CD14-positive monocyte (primary cell): ENCODE data around the gene MB21D2. TPM values are rescaled to one million over a fixed set of nuclear protein-coding genes. Genes with fewer than 3 reads are reported as not detected.

Source experiments
- DNase-seq, 3 donors: peaks; one replicate each; pipeline ENCODE4 v3.0.0-alpha.2; 2011 to 2022
- H2AFZ ChIP-seq: 2 replicates; pipeline ENCODE4 v1.6.0; 2012; ENCODE audit warnings: mild to moderate bottlenecking, low read depth, low read length, inconsistent platforms; ENCODE audit not compliant: insufficient read depth, poor library complexity, severe bottlenecking
- H3K27ac ChIP-seq, 2 donors: 1 replicate in 1 of 2; 2 replicates in 1 of 2; pipeline ENCODE4 v1.5.1; 2012 to 2013; ENCODE audit warnings: low read length in 2 of 2, control low read depth in 1 of 2, inconsistent platforms in 1 of 2, low read depth in 1 of 2, mild to moderate bottlenecking in 1 of 2
- H3K27me3 ChIP-seq, 2 donors: one replicate each; pipeline versions ENCODE4 v1.6.0 to v1.6.1; 2011 to 2013; ENCODE audit warnings: low read length in 2 of 2; ENCODE audit not compliant: control insufficient read depth in 2 of 2, insufficient read depth in 2 of 2
- H3K36me3 ChIP-seq, 2 donors: replicated peaks in 1 of 2; 1 replicate in 1 of 2; 2 replicates in 1 of 2; pipeline versions ENCODE4 v1.5.1 to v1.6.1; 2012 to 2013; ENCODE audit warnings: low read length in 2 of 2, control low read depth in 1 of 2, inconsistent platforms in 1 of 2, mild to moderate bottlenecking in 1 of 2; ENCODE audit not compliant: insufficient read depth in 2 of 2, control insufficient read depth in 1 of 2
- H3K4me1 ChIP-seq, 2 donors: 1 replicate in 1 of 2; 2 replicates in 1 of 2; pipeline versions ENCODE4 v1.5.1 to v1.6.1; 2012 to 2013; ENCODE audit warnings: low read length in 2 of 2, control low read depth in 1 of 2, inconsistent platforms in 1 of 2, mild to moderate bottlenecking in 1 of 2, moderate library complexity in 1 of 2; ENCODE audit not compliant: insufficient read depth in 2 of 2, control insufficient read depth in 1 of 2
- H3K4me2 ChIP-seq: replicated peaks from 2 replicates; pipeline ENCODE3; 2012; ENCODE audit warnings: low read length, moderate library complexity, mild to moderate bottlenecking; ENCODE audit not compliant: poor library complexity, severe bottlenecking; ENCODE audit errors: extremely low read depth
- H3K4me3 ChIP-seq, 3 experiments: fragments of 200-600 bp in 1 of 3; sonication (generic) in 1 of 3; replicated peaks in 1 of 3; 1 replicate in 2 of 3; 2 replicates in 1 of 3; pipeline ENCODE4 v1.5.1; 2011 to 2013; ENCODE audit warnings: low read length in 3 of 3, mild to moderate bottlenecking in 3 of 3, control low read depth in 2 of 3, low read depth in 2 of 3, inconsistent platforms in 1 of 3, moderate library complexity in 1 of 3
- H3K79me2 ChIP-seq: 2 replicates; pipeline ENCODE4 v1.6.0; 2012; ENCODE audit warnings: mild to moderate bottlenecking, control low read depth, inconsistent platforms, low read length, moderate library complexity; ENCODE audit not compliant: insufficient read depth
- H3K9ac ChIP-seq: 2 replicates; pipeline ENCODE4 v1.6.0; 2017; ENCODE audit warnings: low read length, mild to moderate bottlenecking; ENCODE audit not compliant: insufficient read depth, poor library complexity, severe bottlenecking
- H3K9me3 ChIP-seq, 2 donors: replicated peaks in 1 of 2; 1 replicate in 1 of 2; 2 replicates in 1 of 2; pipeline versions ENCODE4 v1.5.1 to v1.6.1; 2012 to 2013; ENCODE audit warnings: low read length in 2 of 2, control low read depth in 1 of 2; ENCODE audit not compliant: control insufficient read depth in 1 of 2, insufficient read depth in 1 of 2
- H4K20me1 ChIP-seq: 2 replicates; pipeline ENCODE4 v1.6.0; 2012; ENCODE audit warnings: mild to moderate bottlenecking, low read length, control low read depth, moderate library complexity; ENCODE audit not compliant: insufficient read depth
- H3K27ac Mint-ChIP-seq, 7 donors: one replicate each; pipeline ENCODE4 v1.8.0; 2020; ENCODE audit warnings: mild to moderate bottlenecking in 7 of 7, mixed read lengths in 7 of 7, moderate library complexity in 6 of 7, inconsistent platforms in 2 of 7
- H3K27me3 Mint-ChIP-seq, 3 donors: one replicate each; pipeline ENCODE4 v1.8.0; 2021 to 2022; ENCODE audit warnings: low read depth in 3 of 3, mild to moderate bottlenecking in 3 of 3, mixed read lengths in 3 of 3, moderate library complexity in 3 of 3, inconsistent platforms in 1 of 3
- H3K36me3 Mint-ChIP-seq, 2 donors: one replicate each; pipeline ENCODE4 v1.8.0; 2020; ENCODE audit warnings: mixed read lengths in 2 of 2, inconsistent platforms in 1 of 2, mild to moderate bottlenecking in 1 of 2
- H3K4me1 Mint-ChIP-seq: one replicate; pipeline ENCODE4 v1.8.0; 2020; ENCODE audit warnings: mild to moderate bottlenecking, mixed read lengths
- H3K4me3 Mint-ChIP-seq, 2 donors: one replicate each; pipeline ENCODE4 v1.8.0; 2020; ENCODE audit warnings: mild to moderate bottlenecking in 2 of 2, mixed read lengths in 2 of 2, moderate library complexity in 1 of 2
- H3K9me3 Mint-ChIP-seq, 7 donors: one replicate each; pipeline ENCODE4 v1.8.0; 2020 to 2022; ENCODE audit warnings: mixed read lengths in 7 of 7, mild to moderate bottlenecking in 6 of 7, moderate library complexity in 6 of 7, inconsistent platforms in 2 of 7
- CTCF ChIP-seq: fragments of 200-600 bp; IDR thresholded peaks from one replicate; pipeline ENCODE4 v1.8.0; 2022; ENCODE audit warnings: antibody characterized with exemption, mild to moderate bottlenecking
- WGBS: methylation state at CpG from one replicate; pipeline ENCODE4 v1.1.5; 2013; ENCODE audit warnings: missing lambda C conversion rate; ENCODE audit not compliant: insufficient coverage; 5-methylcytosine and 5-hydroxymethylcytosine counted together
- intact Hi-C, 2 donors: fragments of 100-400 bp; cut with micrococcal nuclease; formaldehyde crosslinking; loops; one replicate each; pipeline versions ENCODE4 v1.15.0 to v1.15.1; 2023
- polyA plus RNA-seq, 3 donors: library from polyadenylated mRNA; depleted of rRNA in 1 of 3; unstranded in 2 of 3; stranded (reverse) in 1 of 3; fragments of 300-500 nt in 2 of 3; fragments of >200 nt in 1 of 3; fragmentation: Illumina TruSeq in 2 of 3; gene quantifications; 1 replicate in 2 of 3; 2 replicates in 1 of 3; pipeline ENCODE4 v1.2.3, GENCODE V29; 2012 to 2021

Gene MB21D2
- polyA plus RNA-seq, 3 donors, result 0.37 to 0.77 (median 0.59) TPM

GRCh38 chr3:192896208-192896607 is 21.4 kb downstream of the MB21D2 start:
- H3K79me2 ChIP-seq, result no peaks in the 10 kb centered on the region
- 85% methylated on average over 5 of the region's 5 CpGs for WGBS
- Mint-ChIP-seq H3K4me3 (no peak overlapping the region), H3K36me3 (no peaks in the 10 kb centered on the region), H3K27me3 (peaks cover 7 to 18% (median 15%) of the 10 kb centered on the region in 3 donors), H3K27ac (peak overlapping the region in 3 of 7 donors; percentile 19 to 63 (median 20)), H3K9me3 (peaks cover 0 to 3% (median 0%) of the 10 kb centered on the region in 7 donors), H3K4me1 (peaks cover 25% of the 10 kb centered on the region)
- no peak overlapping the region for H2AFZ ChIP-seq
- no peak overlapping the region for H3K4me2 ChIP-seq
- no peak overlapping the region for H3K4me3 ChIP-seq
- no peak for DNase-seq
- H3K27ac ChIP-seq, result no peak overlapping the region
- no peaks in the 10 kb centered on the region for H3K9me3 ChIP-seq
- no peaks in the 10 kb centered on the region for H3K36me3 ChIP-seq
- H3K4me1 ChIP-seq, result peaks cover 21 to 28% of the 10 kb centered on the region in 2 donors
- H3K9ac ChIP-seq, result no peak overlapping the region
- TF ChIP-seq CTCF, result no peak
- no peaks in the 10 kb centered on the region for H3K27me3 ChIP-seq
- intact Hi-C loops, result loop anchor here (5.0 to 10.0 kb wide), 2 partner anchors 59 to 61 kb away; no protein-coding TSS in a partner anchor
- no peaks in the 10 kb centered on the region for H4K20me1 ChIP-seq

GRCh38 chr3:192894676-192895075 is 23.0 kb downstream of the MB21D2 start:
- Histone ChIP-seq H2AFZ (no peak overlapping the region), H3K9ac (no peak overlapping the region), H3K27me3 (peaks cover 0 to 5% of the 10 kb centered on the region in 2 donors), H3K9me3 (no peaks in the 10 kb centered on the region), H4K20me1 (no peaks in the 10 kb centered on the region), H3K4me1 (peaks cover 21 to 28% of the 10 kb centered on the region in 2 donors), H3K27ac (no peak overlapping the region), H3K4me2 (no peak overlapping the region), H3K36me3 (no peaks in the 10 kb centered on the region), H3K4me3 (no peak overlapping the region), H3K79me2 (no peaks in the 10 kb centered on the region)
- WGBS, result 92% methylated on average over 1 of the region's 5 CpGs
- H3K27me3 Mint-ChIP-seq, result peaks cover 5 to 14% (median 13%) of the 10 kb centered on the region in 3 donors
- intact Hi-C loops, result loop anchor here (5.0 to 10.0 kb wide), 2 partner anchors 60 to 63 kb away; no protein-coding TSS in a partner anchor
- peak overlapping the region in 1 of 2 donors; percentile 32 for H3K4me3 Mint-ChIP-seq
- no peak for TF ChIP-seq CTCF
- peaks cover 24% of the 10 kb centered on the region for H3K4me1 Mint-ChIP-seq
- no peak for DNase-seq
- peaks cover 0 to 3% (median 0%) of the 10 kb centered on the region in 7 donors for H3K9me3 Mint-ChIP-seq
- peak overlapping the region in 3 of 7 donors; percentile 53 to 92 (median 64) for H3K27ac Mint-ChIP-seq
- no peaks in the 10 kb centered on the region for H3K36me3 Mint-ChIP-seq
